ENCODE data around the gene STARD3. TPM values are rescaled to one million over a fixed set of nuclear protein-coding genes. Genes with fewer than 3 reads are reported as not detected.
A peak's percentile ranks its signal among the peaks of the same experiment; 100 is the strongest.
"Not testable (repeated sequence)": the region's sequence is repeated elsewhere in the genome, so short reads cannot be mapped to it uniquely, and the experiment has no call there.

Gene STARD3
- polyA plus RNA-seq, 1 donor from 2014 or later: 35.7 TPM

GRCh38 chr17:39683295-39683939 lies 46.5 kb downstream of the STARD3 start:
- Mint-ChIP-seq H3K4me1 (peaks cover 31 to 36% (median 36%) of the 10 kb centered on the region in 3 donors), H3K4me3 (peak overlapping the region in 1 of 4 donors; percentile 46), H3K27ac (peak overlapping the region in 1 of 3 donors; percentile 22), H3K27me3 (no peaks in the 10 kb centered on the region), H3K36me3 (peaks cover 7% of the 10 kb centered on the region), H3K9me3 (no peaks in the 10 kb centered on the region)

GRCh38 chr17:39684369-39685192 lies 47.6 kb downstream of the STARD3 start:
- no peak overlapping the region for H3K27ac Mint-ChIP-seq
- H3K9me3 Mint-ChIP-seq: no peaks in the 10 kb centered on the region
- no peaks in the 10 kb centered on the region for H3K27me3 Mint-ChIP-seq
- H3K4me1 Mint-ChIP-seq: peaks cover 25 to 33% (median 28%) of the 10 kb centered on the region in 3 donors
- H3K36me3 Mint-ChIP-seq: peaks cover 7% of the 10 kb centered on the region
- H3K4me3 Mint-ChIP-seq: no peak overlapping the region

- peak overlapping the region; percentile 95 to 100 (median 99) for H3K4me3 Mint-ChIP-seq
- peak overlapping the region in 2 of 3 donors; percentile 82 to 96 for H3K27ac Mint-ChIP-seq
- no peaks in the 10 kb centered on the region for H3K9me3 Mint-ChIP-seq
- no peaks in the 10 kb centered on the region for H3K27me3 Mint-ChIP-seq
- H3K4me1 Mint-ChIP-seq: peaks cover 10 to 21% (median 18%) of the 10 kb centered on the region in 3 donors
- H3K36me3 Mint-ChIP-seq: peaks cover 7% of the 10 kb centered on the region
Measured at GRCh38 chr17:39687101-39687545, 50.2 kb downstream of the STARD3 start.

- Mint-ChIP-seq H3K4me1 (peaks cover 10 to 21% (median 17%) of the 10 kb centered on the region in 3 donors), H3K36me3 (peaks cover 7% of the 10 kb centered on the region), H3K27ac (peak within 1 kb of the TSS; percentile 82 to 96 (median 95)), H3K4me3 (peak within 1 kb of the TSS; percentile 95 to 100 (median 99)), H3K27me3 (no peaks in the 10 kb centered on the region), H3K9me3 (no peaks in the 10 kb centered on the region)
Measured at GRCh38 chr17:39687546-39688474, 50.9 kb downstream of the STARD3 start, which contains the start of gene PGAP3. TSS of gene PGAP3 (minus strand) at chr17:39688057. CDS start at chr17:39688014, 43 bp downstream.

GRCh38 chr17:39688475-39688835 lies 51.5 kb downstream of the STARD3 start:
- no peaks in the 10 kb centered on the region for H3K9me3 Mint-ChIP-seq
- peak overlapping the region; percentile 82 to 96 (median 95) for H3K27ac Mint-ChIP-seq
- no peaks in the 10 kb centered on the region for H3K27me3 Mint-ChIP-seq
- peak overlapping the region; percentile 95 to 100 (median 99) for H3K4me3 Mint-ChIP-seq
- H3K36me3 Mint-ChIP-seq: peaks cover 7% of the 10 kb centered on the region
- peaks cover 10 to 19% (median 16%) of the 10 kb centered on the region in 3 donors for H3K4me1 Mint-ChIP-seq

GRCh38 chr17:39688945-39689344 lies 52.0 kb downstream of the STARD3 start:
- Mint-ChIP-seq H3K27ac (peak overlapping the region; percentile 82 to 96 (median 95)), H3K36me3 (peaks cover 7% of the 10 kb centered on the region), H3K9me3 (no peaks in the 10 kb centered on the region), H3K27me3 (no peaks in the 10 kb centered on the region), H3K4me1 (peaks cover 10 to 19% (median 16%) of the 10 kb centered on the region in 3 donors), H3K4me3 (peak overlapping the region; percentile 23 to 99 (median 82))

- H3K36me3 Mint-ChIP-seq: peaks cover 4% of the 10 kb centered on the region
- no peak overlapping the region for H3K27ac Mint-ChIP-seq
- peaks cover 0 to 3% (median 2%) of the 10 kb centered on the region in 3 donors for H3K4me1 Mint-ChIP-seq
- H3K4me3 Mint-ChIP-seq: no peak overlapping the region
- peaks cover 0 to 2% (median 0%) of the 10 kb centered on the region in 3 donors for H3K9me3 Mint-ChIP-seq
- H3K27me3 Mint-ChIP-seq: peaks cover 16% of the 10 kb centered on the region
Measured at GRCh38 chr17:39694593-39694992, 57.6 kb downstream of the STARD3 start.

- Mint-ChIP-seq H3K27me3 (peaks cover 19% of the 10 kb centered on the region), H3K4me1 (peaks cover 0 to 5% (median 2%) of the 10 kb centered on the region in 3 donors), H3K4me3 (no peak overlapping the region), H3K36me3 (peaks cover 4% of the 10 kb centered on the region), H3K9me3 (peaks cover 0 to 2% (median 0%) of the 10 kb centered on the region in 3 donors), H3K27ac (no peak overlapping the region)
Measured at GRCh38 chr17:39695089-39695474, 58.1 kb downstream of the STARD3 start.

GRCh38 chr17:39696731-39697130 lies 59.8 kb downstream of the STARD3 start:
- H3K4me3 Mint-ChIP-seq: no peak overlapping the region
- H3K36me3 Mint-ChIP-seq: peaks cover 4% of the 10 kb centered on the region
- peaks cover 0 to 2% (median 0%) of the 10 kb centered on the region in 3 donors for H3K9me3 Mint-ChIP-seq
- no peak overlapping the region for H3K27ac Mint-ChIP-seq
- peaks cover 0 to 5% (median 3%) of the 10 kb centered on the region in 3 donors for H3K4me1 Mint-ChIP-seq
- H3K27me3 Mint-ChIP-seq: peaks cover 30% of the 10 kb centered on the region

GRCh38 chr17:39697961-39698360 lies 61.0 kb downstream of the STARD3 start:
- H3K27me3 Mint-ChIP-seq: peaks cover 34% of the 10 kb centered on the region

GRCh38 chr17:39699157-39699817 lies 62.3 kb downstream of the STARD3 start:
- Mint-ChIP-seq H3K4me3 (peak overlapping the region in 2 of 4 donors; percentile 37 to 76), H3K4me1 (peaks cover 1 to 12% (median 5%) of the 10 kb centered on the region in 3 donors), H3K27me3 (peaks cover 34% of the 10 kb centered on the region), H3K27ac (peak overlapping the region in 1 of 3 donors; percentile 14)
- H3K9me3 Mint-ChIP-seq, H3K36me3 Mint-ChIP-seq: not testable (repeated sequence)

More at GRCh38 chr17:39697961-39698360, 61.0 kb downstream of the STARD3 start:
- Mint-ChIP-seq H3K9me3 (peaks cover 0 to 2% (median 0%) of the 10 kb centered on the region in 3 donors), H3K36me3 (peaks cover 3% of the 10 kb centered on the region), H3K4me3 (no peak overlapping the region), H3K27ac (no peak overlapping the region), H3K4me1 (peaks cover 0 to 5% (median 3%) of the 10 kb centered on the region in 3 donors)

- H3K9me3 Mint-ChIP-seq: peaks cover 0 to 2% (median 0%) of the 10 kb centered on the region in 3 donors
- H3K27ac Mint-ChIP-seq: peak within 1 kb of the TSS in 1 of 3 donors; percentile 14
- H3K4me1 Mint-ChIP-seq: peaks cover 3 to 12% (median 5%) of the 10 kb centered on the region in 3 donors
- H3K27me3 Mint-ChIP-seq: peaks cover 34% of the 10 kb centered on the region
- peak within 1 kb of the TSS in 2 of 4 donors; percentile 66 to 76 for H3K4me3 Mint-ChIP-seq
- H3K36me3 Mint-ChIP-seq: peaks cover 1% of the 10 kb centered on the region
Measured at GRCh38 chr17:39699818-39700147, 62.8 kb downstream of the STARD3 start, which contains the start of gene ERBB2. TSS of gene ERBB2 (plus strand) at chr17:39700064. CDS start at chr17:39700239, 175 bp downstream.

GRCh38 chr17:39700148-39700987 lies 63.4 kb downstream of the STARD3 start:
- Mint-ChIP-seq H3K27ac (peak overlapping the region in 1 of 3 donors; percentile 14), H3K9me3 (peaks cover 0 to 2% (median 0%) of the 10 kb centered on the region in 3 donors), H3K4me1 (peaks cover 3 to 12% (median 5%) of the 10 kb centered on the region in 3 donors), H3K27me3 (peaks cover 34% of the 10 kb centered on the region), H3K4me3 (peak overlapping the region in 1 of 4 donors; percentile 66), H3K36me3 (peaks cover 1% of the 10 kb centered on the region)
